SK-N-SH treated with all-trans-retinoic acid at 6 μM for 48 hours (cell line): Measurements from ENCODE around the gene SKA2.

Experiments
- ARNTL ChIP-seq: fragments of 450-650 bp; formaldehyde crosslinking; IDR thresholded peaks from 2 replicates; pipeline ENCODE4 v1.5.0; 2020; ENCODE audit warnings: low read depth, mild to moderate bottlenecking, moderate library complexity, borderline replicate concordance
- CSDC2 ChIP-seq: fragments of 250-450 bp; sonication (Bioruptor Pico); IDR thresholded peaks from 2 replicates; pipeline ENCODE4 v1.5.0; 2020; ENCODE audit warnings: mild to moderate bottlenecking, moderate library complexity
- GLIS3 ChIP-seq: fragments of 250-450 bp; sonication (Bioruptor Pico); IDR thresholded peaks from 2 replicates; pipeline ENCODE4 v1.5.0; 2020; ENCODE audit warnings: mild to moderate bottlenecking, moderate library complexity
- ZC3H10 ChIP-seq: fragments of 250-450 bp; sonication (Bioruptor Pico); IDR thresholded peaks from 2 replicates; pipeline ENCODE4 v1.5.1; 2021; ENCODE audit warnings: mild to moderate bottlenecking, moderate library complexity
- ZNF565 ChIP-seq: fragments of 450-650 bp; formaldehyde crosslinking; conservative IDR thresholded peaks from 2 replicates; pipeline ENCODE4 v1.5.0; 2020; ENCODE audit warnings: low read depth, mild to moderate bottlenecking, moderate library complexity
- ZNF70 ChIP-seq: fragments of 450-650 bp; formaldehyde crosslinking; IDR thresholded peaks from 2 replicates; pipeline ENCODE4 v1.5.0; 2020; ENCODE audit warnings: mild to moderate bottlenecking, moderate library complexity

GRCh38 chr17:59151591-59151990, 3.4 kb downstream of the SKA2 start:
- TF ChIP-seq GLIS3 (CRISPR knock-in tag) (no peak), CSDC2 (no peak), ARNTL (CRISPR knock-in tag) (no peak), ZNF565 (CRISPR knock-in tag) (no peak), ZC3H10 (CRISPR knock-in tag) (no peak), ZNF70 (CRISPR knock-in tag) (no peak)
